HCT116 (cell line): ENCODE results near the gene EID2.

ENCODE experiments used
- EGR1 ChIP-seq: IDR thresholded peaks from 2 replicates; pipeline ENCODE4 v1.6.1; 2012; ENCODE audit warnings: low read depth
- EZH2 ChIP-seq: fragments of 200-600 bp; sonication (generic); IDR thresholded peaks from 2 replicates; pipeline ENCODE4 v1.6.1; 2017; ENCODE audit warnings: antibody characterized with exemption, mixed run types
- JUND ChIP-seq: IDR thresholded peaks from 2 replicates; pipeline ENCODE4 v1.6.1; 2012
- POLR2A ChIP-seq: IDR thresholded peaks from 2 replicates; pipeline ENCODE4 v1.7.0; 2011; ENCODE audit warnings: borderline replicate concordance; ENCODE audit not compliant: insufficient read depth, insufficient read length; ENCODE audit errors: extremely low read depth
- POLR2AphosphoS5 ChIP-seq: IDR thresholded peaks from 2 replicates; pipeline ENCODE4 v1.6.1; 2011; ENCODE audit warnings: mild to moderate bottlenecking, low read depth, low read length, moderate library complexity
- RAD21 ChIP-seq: IDR thresholded peaks from 2 replicates; pipeline ENCODE4 v1.6.1; 2012; ENCODE audit warnings: low read depth, mild to moderate bottlenecking
- YY1 ChIP-seq: IDR thresholded peaks from 2 replicates; pipeline ENCODE4 v1.6.1; 2011; ENCODE audit warnings: low read length, low read depth, moderate library complexity, mild to moderate bottlenecking; ENCODE audit not compliant: insufficient replicate concordance; ENCODE audit errors: extremely low read depth
- TF ChIP-seq, protein P1 (sequence below), 3 experiments: fragments of 200-600 bp in 1 of 3; sonication (generic) in 1 of 3; IDR thresholded peaks in 2 of 3; conservative IDR thresholded peaks in 1 of 3; 2 replicates each; pipeline ENCODE4 v1.5.1; 2012 to 2017; ENCODE audit warnings: low read depth in 2 of 3, low read length in 2 of 3, antibody characterized with exemption in 1 of 3, borderline replicate concordance in 1 of 3, control low read depth in 1 of 3, mild to moderate bottlenecking in 1 of 3, mixed read lengths in 1 of 3, mixed run types in 1 of 3, moderate library complexity in 1 of 3; ENCODE audit not compliant: insufficient read depth in 1 of 3
- TF ChIP-seq, protein P2 (sequence below): IDR thresholded peaks from 2 replicates; pipeline ENCODE4 v1.6.1; 2012; ENCODE audit warnings: low read depth

DNA sequence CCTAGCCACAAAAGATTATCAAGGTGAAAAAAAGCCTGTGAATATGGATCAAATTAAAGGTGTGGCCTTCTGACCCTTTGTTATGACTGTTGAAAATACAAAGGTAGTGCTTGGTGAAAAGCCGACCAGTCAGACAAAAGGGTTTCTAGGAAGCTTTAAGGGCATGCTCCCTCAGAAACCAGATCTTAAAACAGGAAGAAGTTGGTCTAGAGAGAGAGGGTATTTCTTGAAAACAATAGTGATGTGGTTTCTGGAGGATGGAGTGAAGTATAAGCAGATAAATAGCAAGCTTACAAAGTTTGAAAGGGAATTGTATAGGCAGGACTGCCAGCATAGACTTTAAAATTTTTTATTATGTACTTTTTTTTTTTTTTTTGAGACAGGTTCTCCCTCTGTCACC, 5.0 kb upstream of the EID2 start:
- TF ChIP-seq YY1 (no peak), POLR2A (no peak), RAD21 (no peak), EGR1 (no peak), JUND (no peak), EZH2 (no peak), POLR2AphosphoS5 (no peak)
- TF ChIP-seq, protein P1, sequence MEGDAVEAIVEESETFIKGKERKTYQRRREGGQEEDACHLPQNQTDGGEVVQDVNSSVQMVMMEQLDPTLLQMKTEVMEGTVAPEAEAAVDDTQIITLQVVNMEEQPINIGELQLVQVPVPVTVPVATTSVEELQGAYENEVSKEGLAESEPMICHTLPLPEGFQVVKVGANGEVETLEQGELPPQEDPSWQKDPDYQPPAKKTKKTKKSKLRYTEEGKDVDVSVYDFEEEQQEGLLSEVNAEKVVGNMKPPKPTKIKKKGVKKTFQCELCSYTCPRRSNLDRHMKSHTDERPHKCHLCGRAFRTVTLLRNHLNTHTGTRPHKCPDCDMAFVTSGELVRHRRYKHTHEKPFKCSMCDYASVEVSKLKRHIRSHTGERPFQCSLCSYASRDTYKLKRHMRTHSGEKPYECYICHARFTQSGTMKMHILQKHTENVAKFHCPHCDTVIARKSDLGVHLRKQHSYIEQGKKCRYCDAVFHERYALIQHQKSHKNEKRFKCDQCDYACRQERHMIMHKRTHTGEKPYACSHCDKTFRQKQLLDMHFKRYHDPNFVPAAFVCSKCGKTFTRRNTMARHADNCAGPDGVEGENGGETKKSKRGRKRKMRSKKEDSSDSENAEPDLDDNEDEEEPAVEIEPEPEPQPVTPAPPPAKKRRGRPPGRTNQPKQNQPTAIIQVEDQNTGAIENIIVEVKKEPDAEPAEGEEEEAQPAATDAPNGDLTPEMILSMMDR (IDR thresholded peaks at IDR 0.05 in 2 of 3, conservative IDR thresholded peaks at IDR 0.05 in 1 of 3; ENCODE audit: borderline replicate concordance in 1 of 3, insufficient read depth in 1 of 3, low read depth in 2 of 3, low read length in 2 of 3): no peak
- TF ChIP-seq, protein P2, sequence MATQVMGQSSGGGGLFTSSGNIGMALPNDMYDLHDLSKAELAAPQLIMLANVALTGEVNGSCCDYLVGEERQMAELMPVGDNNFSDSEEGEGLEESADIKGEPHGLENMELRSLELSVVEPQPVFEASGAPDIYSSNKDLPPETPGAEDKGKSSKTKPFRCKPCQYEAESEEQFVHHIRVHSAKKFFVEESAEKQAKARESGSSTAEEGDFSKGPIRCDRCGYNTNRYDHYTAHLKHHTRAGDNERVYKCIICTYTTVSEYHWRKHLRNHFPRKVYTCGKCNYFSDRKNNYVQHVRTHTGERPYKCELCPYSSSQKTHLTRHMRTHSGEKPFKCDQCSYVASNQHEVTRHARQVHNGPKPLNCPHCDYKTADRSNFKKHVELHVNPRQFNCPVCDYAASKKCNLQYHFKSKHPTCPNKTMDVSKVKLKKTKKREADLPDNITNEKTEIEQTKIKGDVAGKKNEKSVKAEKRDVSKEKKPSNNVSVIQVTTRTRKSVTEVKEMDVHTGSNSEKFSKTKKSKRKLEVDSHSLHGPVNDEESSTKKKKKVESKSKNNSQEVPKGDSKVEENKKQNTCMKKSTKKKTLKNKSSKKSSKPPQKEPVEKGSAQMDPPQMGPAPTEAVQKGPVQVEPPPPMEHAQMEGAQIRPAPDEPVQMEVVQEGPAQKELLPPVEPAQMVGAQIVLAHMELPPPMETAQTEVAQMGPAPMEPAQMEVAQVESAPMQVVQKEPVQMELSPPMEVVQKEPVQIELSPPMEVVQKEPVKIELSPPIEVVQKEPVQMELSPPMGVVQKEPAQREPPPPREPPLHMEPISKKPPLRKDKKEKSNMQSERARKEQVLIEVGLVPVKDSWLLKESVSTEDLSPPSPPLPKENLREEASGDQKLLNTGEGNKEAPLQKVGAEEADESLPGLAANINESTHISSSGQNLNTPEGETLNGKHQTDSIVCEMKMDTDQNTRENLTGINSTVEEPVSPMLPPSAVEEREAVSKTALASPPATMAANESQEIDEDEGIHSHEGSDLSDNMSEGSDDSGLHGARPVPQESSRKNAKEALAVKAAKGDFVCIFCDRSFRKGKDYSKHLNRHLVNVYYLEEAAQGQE: no peak
